ENCODE measurements around the gene OBP2A. TPM values are rescaled to one million over a fixed set of nuclear protein-coding genes. Genes with fewer than 3 reads are reported as not detected.

OBP2A gene
- total RNA-seq, 1 donor from 2014 or later, result not detected

GRCh38 chr9:135570456-135570855 is 24.5 kb downstream of the OBP2A start:
- DNase-seq, result no peak
- Mint-ChIP-seq H3K9me3 (peaks cover 6% of the 10 kb centered on the region), H3K4me1 (no peaks in the 10 kb centered on the region)

GRCh38 chr9:135572233-135572632 is 26.3 kb downstream of the OBP2A start:
- POLR2A ChIA-PET, result no interaction called here
- H3K36me3 Mint-ChIP-seq (ENCODE audit: low read depth), result no peaks in the 10 kb centered on the region
- intact Hi-C loops (cut with micrococcal nuclease), result no loop called here
- TF ChIP-seq CTCF (IDR thresholded peaks at IDR 0.05), result no peak
- CTCF ChIA-PET, result no interaction called here
- H3K27ac Mint-ChIP-seq, result no peak overlapping the region
- ATAC-seq (ENCODE audit: low read depth) (no peak), DNase-seq (no peak)
- H3K27me3 Mint-ChIP-seq, result peaks cover 3% of the 10 kb centered on the region
- H3K4me3 Mint-ChIP-seq, result no peak overlapping the region
- peaks cover 6% of the 10 kb centered on the region for H3K9me3 Mint-ChIP-seq
- no peaks in the 10 kb centered on the region for H3K4me1 Mint-ChIP-seq

More at GRCh38 chr9:135570456-135570855, 24.5 kb downstream of the OBP2A start:
- Mint-ChIP-seq H3K27ac (no peak overlapping the region), H3K27me3 (peaks cover 8% of the 10 kb centered on the region), H3K4me3 (no peak overlapping the region), H3K36me3 (ENCODE audit: low read depth) (no peaks in the 10 kb centered on the region)
- intact Hi-C loops (cut with micrococcal nuclease), result no loop called here
- POLR2A ChIA-PET, result no interaction called here
- CTCF ChIA-PET, result no interaction called here
- no peak for TF ChIP-seq CTCF (IDR thresholded peaks at IDR 0.05)
- ATAC-seq (ENCODE audit: low read depth), result no peak

GRCh38 chr9:135573124-135573523 is 27.2 kb downstream of the OBP2A start:
- ChIA-PET POLR2A (no interaction called here), CTCF (no interaction called here)
- Mint-ChIP-seq H3K4me1 (no peaks in the 10 kb centered on the region), H3K9me3 (peaks cover 6% of the 10 kb centered on the region), H3K36me3 (ENCODE audit: low read depth) (no peaks in the 10 kb centered on the region), H3K27me3 (peaks cover 3% of the 10 kb centered on the region), H3K27ac (no peak overlapping the region), H3K4me3 (no peak overlapping the region)
- intact Hi-C loops (cut with micrococcal nuclease), result no loop called here
- DNase-seq (no peak), ATAC-seq (ENCODE audit: low read depth) (no peak)
- no peak for TF ChIP-seq CTCF (IDR thresholded peaks at IDR 0.05)

DNA sequence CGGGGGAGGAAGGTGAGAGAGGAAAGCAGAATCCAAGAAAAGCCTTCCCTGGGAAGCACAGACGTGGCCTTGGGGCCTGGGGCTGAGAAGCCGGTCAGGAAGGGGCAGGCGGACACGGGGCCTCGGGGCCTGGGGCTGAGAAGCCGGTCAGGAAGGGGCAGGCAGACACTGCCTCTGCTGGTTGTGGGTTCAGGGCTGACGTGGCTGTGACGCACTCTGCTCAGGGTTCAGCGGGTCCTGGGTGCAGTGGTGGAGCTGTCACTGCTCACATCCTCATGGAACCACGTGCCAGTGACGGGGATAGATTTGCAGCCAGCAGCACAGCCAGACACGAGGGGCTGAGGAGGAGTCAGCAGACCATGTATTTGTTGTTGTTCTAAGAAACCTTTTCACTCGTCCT is 28.4 kb downstream of the OBP2A start:
- ChIA-PET CTCF (no interaction called here), POLR2A (no interaction called here)
- peaks cover under 1% of the 10 kb centered on the region for H3K9me3 Mint-ChIP-seq
- H3K27ac Mint-ChIP-seq, result no peak overlapping the region
- H3K27me3 Mint-ChIP-seq, result peaks cover 3% of the 10 kb centered on the region
- H3K36me3 Mint-ChIP-seq (ENCODE audit: low read depth), result no peaks in the 10 kb centered on the region
- intact Hi-C loops (cut with micrococcal nuclease), result no loop called here
- DNase-seq (no peak), ATAC-seq (ENCODE audit: low read depth) (no peak)
- no peak overlapping the region for H3K4me3 Mint-ChIP-seq
- no peak for TF ChIP-seq CTCF (IDR thresholded peaks at IDR 0.05)
- H3K4me1 Mint-ChIP-seq, result no peaks in the 10 kb centered on the region

GRCh38 chr9:135574943-135575342 is 29.0 kb downstream of the OBP2A start:
- Mint-ChIP-seq H3K4me1 (no peaks in the 10 kb centered on the region), H3K4me3 (no peak overlapping the region), H3K27ac (no peak overlapping the region), H3K36me3 (ENCODE audit: low read depth) (no peaks in the 10 kb centered on the region), H3K27me3 (peaks cover 3% of the 10 kb centered on the region), H3K9me3 (no peaks in the 10 kb centered on the region)
- POLR2A ChIA-PET, result no interaction called here
- intact Hi-C loops (cut with micrococcal nuclease), result no loop called here
- TF ChIP-seq CTCF (IDR thresholded peaks at IDR 0.05), result no peak
- CTCF ChIA-PET, result no interaction called here
- ATAC-seq (ENCODE audit: low read depth) (no peak), DNase-seq (no peak)
